Measurements from ENCODE around the gene COL4A1.

Gene COL4A1

GRCh38 chr13:110201114-110201513 lies 105.8 kb downstream of the COL4A1 start:
- Histone ChIP-seq H3K9me3 (ENCODE audit: control insufficient read depth, low read length) (no peaks in the 10 kb centered on the region), H3K27me3 (replicated peaks; ENCODE audit: control insufficient read depth, insufficient read depth, low read length, poor library complexity, severe bottlenecking) (no peaks in the 10 kb centered on the region), H3K4me1 (ENCODE audit: control insufficient read depth, insufficient read depth, low read length, poor library complexity, severe bottlenecking) (no peaks in the 10 kb centered on the region), H3K36me3 (ENCODE audit: control insufficient read depth, insufficient read depth, low read length) (no peaks in the 10 kb centered on the region), H3K27ac (ENCODE audit: insufficient read depth, low read length, poor library complexity, severe bottlenecking) (no peak overlapping the region), H3K4me3 (ENCODE audit: insufficient read depth, low read depth, low read length, poor library complexity, severe bottlenecking) (no peak overlapping the region)
- DNase-seq, result no peak

DNA sequence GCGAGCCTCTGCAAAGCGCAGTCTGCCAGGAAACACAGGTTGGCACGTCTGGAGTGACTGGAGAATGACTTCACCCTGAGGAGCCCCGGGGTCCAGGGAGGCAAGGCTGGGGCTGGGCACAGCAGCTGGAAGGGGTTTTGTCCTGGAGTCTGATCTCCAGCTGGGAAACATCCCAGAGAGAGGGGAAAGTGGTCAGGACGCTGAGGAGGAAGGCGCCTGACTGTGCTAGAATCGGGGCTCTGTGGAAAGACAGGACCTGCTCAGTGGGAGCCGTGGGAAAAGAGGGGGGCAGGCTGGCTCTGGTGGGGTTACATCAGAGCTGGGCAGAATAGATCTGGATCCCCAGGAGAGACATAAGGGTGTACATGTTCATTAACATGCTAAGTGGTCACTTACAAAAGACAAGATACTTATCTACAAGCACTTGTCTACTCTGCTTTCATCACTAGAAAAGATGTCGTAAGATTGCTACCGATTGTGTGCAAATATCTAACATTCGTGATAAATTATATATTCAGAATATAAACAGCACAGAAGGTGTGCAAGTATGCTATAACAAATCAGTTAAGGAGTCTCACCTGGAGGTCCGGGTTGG lies 106.6 kb downstream of the COL4A1 start:
- DNase-seq, result no peak
- H3K27ac ChIP-seq (ENCODE audit: insufficient read depth, low read length, poor library complexity, severe bottlenecking), result no peak overlapping the region

DNA sequence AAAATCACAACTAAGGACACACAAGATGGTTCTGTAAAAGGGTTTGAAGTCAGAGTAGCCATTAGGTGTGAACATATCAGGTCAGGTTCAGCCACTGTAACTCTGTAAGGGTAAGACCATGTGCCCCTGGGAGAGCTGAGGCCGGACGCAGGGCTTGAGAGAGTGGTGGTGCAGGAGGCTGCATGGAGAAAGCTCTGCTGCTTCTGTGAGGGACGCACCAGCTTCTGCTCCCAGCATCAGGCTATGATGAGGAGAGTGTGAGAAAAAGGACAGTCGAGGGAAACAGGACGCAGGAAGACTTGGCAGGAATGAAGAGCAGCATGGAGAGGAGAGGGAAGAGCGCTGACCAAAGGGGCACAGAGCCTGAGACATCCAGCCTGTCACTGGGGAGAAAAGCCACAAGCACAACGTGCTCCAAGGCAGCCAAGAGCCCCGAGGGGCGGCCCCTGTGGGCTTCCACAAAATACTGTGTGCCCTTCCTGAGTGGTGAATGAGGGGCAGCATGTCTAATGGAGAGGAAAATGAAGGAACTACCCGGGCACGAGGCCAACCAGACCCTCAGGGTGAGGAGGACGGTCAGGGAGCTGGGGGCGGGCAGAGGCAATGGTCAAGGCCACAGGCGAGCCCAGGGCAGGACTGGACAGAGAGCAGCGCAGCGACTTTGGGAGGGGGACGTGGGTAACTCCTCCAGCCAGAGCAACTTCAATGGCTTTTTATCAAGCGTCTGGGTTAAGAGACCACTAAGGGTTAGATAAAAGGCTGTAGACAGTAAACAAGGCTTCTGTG lies 107.7 kb downstream of the COL4A1 start:
- H3K4me1 ChIP-seq (ENCODE audit: control insufficient read depth, insufficient read depth, low read length, poor library complexity, severe bottlenecking), result no peaks in the 10 kb centered on the region
- no peak overlapping the region for H3K4me3 ChIP-seq (ENCODE audit: insufficient read depth, low read depth, low read length, poor library complexity, severe bottlenecking)
- DNase-seq, result no peak
- H3K9me3 ChIP-seq (ENCODE audit: control insufficient read depth, low read length), result no peaks in the 10 kb centered on the region
- H3K36me3 ChIP-seq (ENCODE audit: control insufficient read depth, insufficient read depth, low read length), result no peaks in the 10 kb centered on the region
- H3K27me3 ChIP-seq (replicated peaks; ENCODE audit: control insufficient read depth, insufficient read depth, low read length, poor library complexity, severe bottlenecking), result no peaks in the 10 kb centered on the region
- no peak overlapping the region for H3K27ac ChIP-seq (ENCODE audit: insufficient read depth, low read length, poor library complexity, severe bottlenecking)

More for the DNA sequence above, 106.6 kb downstream of the COL4A1 start:
- H3K36me3 ChIP-seq (ENCODE audit: control insufficient read depth, insufficient read depth, low read length), result no peaks in the 10 kb centered on the region
- H3K4me1 ChIP-seq (ENCODE audit: control insufficient read depth, insufficient read depth, low read length, poor library complexity, severe bottlenecking), result no peaks in the 10 kb centered on the region
- no peak overlapping the region for H3K4me3 ChIP-seq (ENCODE audit: insufficient read depth, low read depth, low read length, poor library complexity, severe bottlenecking)
- no peaks in the 10 kb centered on the region for H3K9me3 ChIP-seq (ENCODE audit: control insufficient read depth, low read length)
- no peaks in the 10 kb centered on the region for H3K27me3 ChIP-seq (replicated peaks; ENCODE audit: control insufficient read depth, insufficient read depth, low read length, poor library complexity, severe bottlenecking)

GRCh38 chr13:110197471-110197870 lies 109.5 kb downstream of the COL4A1 start:
- no peak for DNase-seq
- Histone ChIP-seq H3K4me3 (ENCODE audit: insufficient read depth, low read depth, low read length, poor library complexity, severe bottlenecking) (no peak overlapping the region), H3K27ac (ENCODE audit: insufficient read depth, low read length, poor library complexity, severe bottlenecking) (no peak overlapping the region), H3K27me3 (replicated peaks; ENCODE audit: control insufficient read depth, insufficient read depth, low read length, poor library complexity, severe bottlenecking) (no peaks in the 10 kb centered on the region), H3K9me3 (ENCODE audit: control insufficient read depth, low read length) (no peaks in the 10 kb centered on the region), H3K4me1 (ENCODE audit: control insufficient read depth, insufficient read depth, low read length, poor library complexity, severe bottlenecking) (no peaks in the 10 kb centered on the region), H3K36me3 (ENCODE audit: control insufficient read depth, insufficient read depth, low read length) (no peaks in the 10 kb centered on the region)

DNA sequence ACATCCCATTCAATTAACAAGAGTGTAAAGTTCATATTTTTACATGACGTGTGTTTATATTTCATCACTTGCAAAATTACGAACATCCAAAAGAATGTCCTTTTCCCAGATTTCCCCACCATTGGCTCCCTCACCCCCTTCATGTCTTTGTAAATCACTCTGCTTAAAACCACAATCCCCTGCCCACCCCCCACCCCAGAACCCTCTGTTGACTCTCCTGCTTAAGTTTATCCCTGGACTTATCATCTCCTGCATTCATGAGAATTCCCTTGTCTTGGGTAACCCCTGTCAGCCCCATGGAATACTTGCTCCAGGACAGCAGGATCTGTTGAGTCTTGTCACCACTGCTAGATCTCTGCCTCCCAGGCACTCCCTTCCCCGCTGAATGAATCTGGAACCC lies 109.9 kb downstream of the COL4A1 start:
- no peaks in the 10 kb centered on the region for H3K9me3 ChIP-seq (ENCODE audit: control insufficient read depth, low read length)
- H3K36me3 ChIP-seq (ENCODE audit: control insufficient read depth, insufficient read depth, low read length), result no peaks in the 10 kb centered on the region
- no peak overlapping the region for H3K4me3 ChIP-seq (ENCODE audit: insufficient read depth, low read depth, low read length, poor library complexity, severe bottlenecking)
- no peaks in the 10 kb centered on the region for H3K27me3 ChIP-seq (replicated peaks; ENCODE audit: control insufficient read depth, insufficient read depth, low read length, poor library complexity, severe bottlenecking)
- no peak overlapping the region for H3K27ac ChIP-seq (ENCODE audit: insufficient read depth, low read length, poor library complexity, severe bottlenecking)
- DNase-seq, result no peak
- H3K4me1 ChIP-seq (ENCODE audit: control insufficient read depth, insufficient read depth, low read length, poor library complexity, severe bottlenecking), result no peaks in the 10 kb centered on the region

DNA sequence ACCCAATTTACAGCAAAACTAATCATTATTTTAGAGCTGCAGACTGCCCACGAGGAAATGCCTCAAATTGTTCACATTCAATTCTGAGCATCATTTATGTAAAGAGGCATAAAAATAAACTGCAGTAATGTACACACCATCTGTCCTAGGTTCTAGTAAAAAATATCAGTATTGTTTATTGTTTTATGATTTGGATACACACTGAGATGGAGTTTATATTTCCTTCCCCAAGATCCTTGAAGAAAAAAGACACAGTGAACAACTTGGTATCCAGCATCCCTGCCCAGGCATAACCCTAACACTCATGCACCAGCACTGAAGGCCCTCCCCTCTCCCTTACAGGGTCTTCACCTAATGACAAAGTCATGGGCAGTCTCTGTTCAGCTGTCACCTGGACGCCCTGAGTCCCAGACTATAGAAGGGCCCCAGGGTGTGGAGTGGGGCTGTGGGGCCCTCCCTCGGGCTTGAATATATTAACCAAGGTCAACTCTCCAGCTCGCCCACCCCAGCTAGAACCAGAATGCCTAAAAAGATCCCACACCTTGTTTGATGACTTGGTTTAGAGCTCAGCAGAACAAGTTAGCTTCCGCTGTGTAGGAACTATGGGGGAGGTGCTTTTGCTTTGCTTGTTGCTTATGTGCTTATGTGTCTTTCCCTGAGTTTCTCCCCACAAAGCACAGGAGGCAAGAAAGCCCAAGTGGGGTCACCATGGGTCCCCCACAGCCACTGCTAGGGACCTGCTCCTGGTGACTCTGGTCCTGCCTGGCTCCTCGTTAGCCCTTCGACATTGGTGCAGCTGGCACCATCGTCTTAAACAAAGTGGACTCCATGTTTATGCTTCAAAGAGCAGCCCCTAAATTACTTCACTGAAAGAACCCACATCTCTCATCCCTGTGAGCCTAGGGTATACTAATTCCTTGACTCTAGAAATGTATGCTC lies 111.1 kb downstream of the COL4A1 start:
- H3K36me3 ChIP-seq (ENCODE audit: control insufficient read depth, insufficient read depth, low read length), result no peaks in the 10 kb centered on the region
- no peaks in the 10 kb centered on the region for H3K9me3 ChIP-seq (ENCODE audit: control insufficient read depth, low read length)
- no peaks in the 10 kb centered on the region for H3K27me3 ChIP-seq (replicated peaks; ENCODE audit: control insufficient read depth, insufficient read depth, low read length, poor library complexity, severe bottlenecking)
- no peak for DNase-seq
- H3K4me3 ChIP-seq (ENCODE audit: insufficient read depth, low read depth, low read length, poor library complexity, severe bottlenecking), result no peak overlapping the region
- no peak overlapping the region for H3K27ac ChIP-seq (ENCODE audit: insufficient read depth, low read length, poor library complexity, severe bottlenecking)
- no peaks in the 10 kb centered on the region for H3K4me1 ChIP-seq (ENCODE audit: control insufficient read depth, insufficient read depth, low read length, poor library complexity, severe bottlenecking)

- Histone ChIP-seq H3K4me1 (ENCODE audit: control insufficient read depth, insufficient read depth, low read length, poor library complexity, severe bottlenecking) (no peaks in the 10 kb centered on the region), H3K27ac (ENCODE audit: insufficient read depth, low read length, poor library complexity, severe bottlenecking) (no peak overlapping the region), H3K27me3 (replicated peaks; ENCODE audit: control insufficient read depth, insufficient read depth, low read length, poor library complexity, severe bottlenecking) (no peaks in the 10 kb centered on the region), H3K36me3 (ENCODE audit: control insufficient read depth, insufficient read depth, low read length) (no peaks in the 10 kb centered on the region), H3K4me3 (ENCODE audit: insufficient read depth, low read depth, low read length, poor library complexity, severe bottlenecking) (no peak overlapping the region), H3K9me3 (ENCODE audit: control insufficient read depth, low read length) (no peaks in the 10 kb centered on the region)
- DNase-seq, result no peak
These were observed 112.5 kb downstream of the COL4A1 start for GRCh38 chr13:110194451-110194850.

- H3K36me3 ChIP-seq (ENCODE audit: control insufficient read depth, insufficient read depth, low read length), result no peaks in the 10 kb centered on the region
- H3K27me3 ChIP-seq (replicated peaks; ENCODE audit: control insufficient read depth, insufficient read depth, low read length, poor library complexity, severe bottlenecking), result no peaks in the 10 kb centered on the region
- no peak for DNase-seq
- H3K4me3 ChIP-seq (ENCODE audit: insufficient read depth, low read depth, low read length, poor library complexity, severe bottlenecking), result no peak overlapping the region
- no peak overlapping the region for H3K27ac ChIP-seq (ENCODE audit: insufficient read depth, low read length, poor library complexity, severe bottlenecking)
- H3K9me3 ChIP-seq (ENCODE audit: control insufficient read depth, low read length), result no peaks in the 10 kb centered on the region
- H3K4me1 ChIP-seq (ENCODE audit: control insufficient read depth, insufficient read depth, low read length, poor library complexity, severe bottlenecking), result no peaks in the 10 kb centered on the region
These were observed 113.5 kb downstream of the COL4A1 start for GRCh38 chr13:110193491-110193890.

DNA sequence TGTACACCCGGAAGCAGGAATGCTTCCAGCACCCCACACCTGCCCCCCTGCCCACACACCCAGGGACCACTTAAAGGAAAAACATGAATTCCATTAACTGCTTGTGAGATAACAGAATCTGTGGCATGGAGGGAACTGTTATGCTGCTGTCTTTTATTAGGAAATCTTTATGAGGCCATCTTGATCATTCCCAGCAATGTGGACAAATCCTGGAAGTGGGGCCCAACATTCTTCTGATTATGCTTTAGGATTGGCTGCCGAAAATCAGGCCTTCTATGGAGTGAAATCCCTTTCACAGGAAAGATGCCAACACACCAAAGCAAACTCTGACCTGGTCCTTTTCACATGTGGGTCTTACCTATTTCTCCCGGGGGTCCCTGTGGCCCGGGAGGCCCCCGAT lies 114.5 kb downstream of the COL4A1 start:
- Histone ChIP-seq H3K9me3 (ENCODE audit: control insufficient read depth, low read length) (no peaks in the 10 kb centered on the region), H3K36me3 (ENCODE audit: control insufficient read depth, insufficient read depth, low read length) (no peaks in the 10 kb centered on the region), H3K27me3 (replicated peaks; ENCODE audit: control insufficient read depth, insufficient read depth, low read length, poor library complexity, severe bottlenecking) (no peaks in the 10 kb centered on the region), H3K4me1 (ENCODE audit: control insufficient read depth, insufficient read depth, low read length, poor library complexity, severe bottlenecking) (no peaks in the 10 kb centered on the region), H3K4me3 (ENCODE audit: insufficient read depth, low read depth, low read length, poor library complexity, severe bottlenecking) (no peak overlapping the region), H3K27ac (ENCODE audit: insufficient read depth, low read length, poor library complexity, severe bottlenecking) (no peak overlapping the region)
- no peak for DNase-seq
